Retina (tissue), 1 donor: ENCODE results near the gene TFEB.

Experiments
- DNase-seq: peaks from one replicate; pipeline ENCODE4 v3.0.0-alpha.2; 2016

The TFEB gene

DNA sequence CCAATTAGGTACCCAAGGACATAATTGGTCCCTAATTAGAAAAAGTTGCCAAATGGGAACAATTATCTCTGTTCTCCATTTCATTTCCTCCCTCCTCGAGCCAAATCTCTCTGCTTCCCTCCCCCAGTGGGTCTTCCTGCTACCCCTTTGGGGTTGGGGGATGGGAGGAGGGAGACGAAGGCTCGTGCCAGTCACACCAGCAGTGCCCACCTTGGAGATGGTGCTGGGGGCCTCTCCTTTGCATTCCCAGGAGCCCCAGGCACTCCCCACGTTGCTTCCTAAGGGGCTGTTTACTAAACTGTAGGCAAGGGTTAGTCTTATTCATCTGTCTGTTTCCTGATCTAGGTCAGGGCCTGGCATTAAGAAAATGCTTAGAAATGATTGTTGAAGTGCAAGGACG, 64.0 kb downstream of the TFEB start:
- no peak for DNase-seq

DNA sequence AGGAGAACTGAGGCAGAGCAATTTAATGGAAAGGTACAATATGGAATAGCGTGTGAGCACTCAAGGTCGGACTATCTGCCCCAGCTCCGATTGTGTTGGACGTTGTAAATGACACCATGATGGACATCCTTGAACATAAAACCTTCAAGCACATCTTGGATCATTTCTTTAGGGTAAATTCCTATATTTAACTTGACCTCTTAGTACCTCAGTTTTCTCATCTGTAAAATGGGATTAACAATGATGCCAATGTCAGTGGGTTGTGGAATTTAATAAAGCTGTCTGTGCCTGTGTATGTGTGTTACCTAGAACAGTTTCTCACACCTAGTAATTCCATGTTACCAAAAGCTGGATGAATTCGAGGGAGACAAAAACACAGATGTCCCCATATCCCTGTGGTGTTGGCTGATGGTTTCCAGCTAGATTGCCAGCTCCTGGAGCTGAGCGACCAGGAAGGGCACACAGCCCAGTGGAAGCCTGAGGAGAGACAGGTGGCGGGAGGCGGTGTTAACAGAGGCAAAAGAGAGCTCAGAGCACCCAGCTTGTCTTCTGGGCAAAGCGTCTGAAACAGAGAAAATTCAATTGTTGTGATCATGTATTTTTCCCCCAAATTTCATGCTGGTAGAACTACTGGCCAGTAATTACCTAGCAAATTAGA, 64.6 kb downstream of the TFEB start:
- DNase-seq = no peak

DNA sequence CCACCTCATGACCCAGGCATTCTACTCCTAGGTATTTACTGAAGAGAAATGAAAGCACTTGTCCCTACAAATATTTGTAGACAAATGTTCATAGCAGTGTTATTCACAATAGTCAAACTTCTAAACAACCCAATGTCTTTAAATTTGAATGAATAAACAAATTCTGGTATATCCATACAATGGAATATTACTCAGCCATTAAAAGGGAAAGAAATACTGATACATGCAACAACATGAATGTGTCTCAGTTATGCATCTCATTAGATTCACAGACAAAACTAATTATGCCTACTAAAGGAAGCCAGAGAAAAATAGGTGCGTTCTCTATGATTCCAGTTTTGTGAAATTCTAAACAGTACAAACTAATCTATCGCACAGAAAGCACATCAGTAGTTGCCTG, 66.4 kb downstream of the TFEB start:
- no peak for DNase-seq

DNA sequence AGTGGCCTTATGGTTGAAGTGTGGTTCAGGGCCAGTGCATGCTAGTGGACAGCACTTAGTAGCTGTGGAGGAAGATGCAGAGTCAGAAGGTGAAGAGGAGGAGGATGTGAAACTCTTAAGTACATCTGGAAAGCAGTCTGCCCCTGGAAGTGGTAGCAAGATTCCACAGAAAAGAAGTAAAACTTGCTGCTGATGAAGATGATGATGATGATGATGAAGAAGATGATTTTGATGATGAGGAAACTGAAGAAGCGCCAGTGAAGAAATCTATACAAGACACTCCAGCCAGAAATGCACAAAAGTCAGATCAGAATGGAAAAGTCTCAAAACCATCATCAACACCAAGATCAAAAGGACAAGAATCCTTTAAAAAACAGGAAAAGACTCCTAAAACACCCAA, 68.2 kb downstream of the TFEB start:
- no peak for DNase-seq

DNA sequence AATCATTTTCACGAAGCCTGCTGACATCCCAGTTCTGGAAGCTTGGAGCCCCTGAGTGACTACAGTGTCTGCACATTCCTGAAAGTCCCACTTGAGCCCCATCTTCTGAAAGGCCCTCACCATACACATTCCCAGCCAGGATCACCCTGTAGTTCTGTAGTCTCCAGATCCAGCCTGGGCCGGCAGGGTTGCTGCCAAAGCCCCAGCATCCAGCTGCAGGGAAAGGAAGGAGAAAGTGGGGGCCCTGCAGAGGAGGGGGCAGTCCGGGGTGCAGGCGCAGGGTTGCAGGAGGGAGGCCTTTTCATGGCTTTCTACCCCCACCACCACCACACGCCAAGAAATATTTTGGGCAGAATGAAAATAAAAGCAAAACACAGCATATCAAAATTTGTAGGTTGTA, 71.1 kb downstream of the TFEB start:
- DNase-seq = no peak

DNA sequence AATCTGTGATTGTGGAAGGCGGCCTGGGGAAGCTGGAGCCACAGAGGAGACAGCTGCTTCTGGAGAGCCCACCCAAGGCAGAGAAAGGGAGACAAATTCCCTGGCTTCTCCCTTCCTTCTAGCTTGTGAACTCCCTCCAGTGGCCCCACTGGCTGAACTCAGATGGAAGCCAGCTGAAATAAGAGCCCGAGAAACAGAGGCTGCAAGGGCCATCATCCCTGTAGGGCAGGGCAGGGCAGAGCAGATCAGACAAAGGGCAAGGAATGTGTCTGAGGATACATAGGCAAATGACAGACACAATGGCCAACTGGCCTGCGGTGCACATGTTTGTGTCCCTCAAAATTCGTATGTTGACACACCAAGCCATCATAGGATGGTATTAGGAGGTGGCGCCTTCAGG, 71.8 kb downstream of the TFEB start:
- DNase-seq = no peak

DNA sequence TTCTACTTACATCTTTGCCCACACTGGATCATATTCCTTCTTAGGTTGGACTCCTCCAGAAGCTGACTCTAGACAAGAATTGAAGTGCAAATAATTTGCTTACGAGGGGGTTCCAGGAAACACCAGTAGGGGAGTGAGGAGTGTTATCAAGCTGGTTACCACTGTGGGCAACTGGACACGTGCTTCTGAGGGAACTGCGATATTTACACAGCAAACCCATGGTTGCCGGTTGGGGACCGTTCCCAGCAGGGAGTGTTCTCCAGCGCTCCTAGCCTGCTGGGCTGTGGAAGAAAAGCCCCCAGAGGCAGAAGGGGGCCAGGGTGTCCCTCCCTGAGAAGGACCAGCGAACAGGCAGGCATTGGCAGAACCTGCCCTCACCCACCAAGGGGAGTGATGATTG, 75.5 kb downstream of the TFEB start:
- DNase-seq = no peak

DNA sequence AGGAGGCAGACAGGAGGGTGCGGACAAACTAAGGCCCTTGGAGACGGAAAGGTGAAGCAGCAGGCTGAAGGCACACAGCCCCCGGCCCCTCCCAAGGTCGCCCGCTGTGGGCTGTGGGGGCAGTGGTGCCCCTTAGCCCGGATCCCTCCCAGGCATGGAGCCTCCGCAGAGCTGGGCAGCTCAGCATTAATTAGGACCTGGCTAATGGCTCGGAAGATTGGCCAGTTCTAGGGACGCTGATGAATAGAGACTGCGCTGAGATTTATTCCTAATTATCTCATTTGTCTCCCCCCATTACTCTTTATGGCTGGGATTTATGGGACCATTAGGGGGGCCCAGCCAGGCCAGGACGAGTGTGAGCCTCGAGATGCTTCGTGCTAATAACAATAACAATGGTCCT, 76.8 kb downstream of the TFEB start:
- peak; percentile 80 for DNase-seq

DNA sequence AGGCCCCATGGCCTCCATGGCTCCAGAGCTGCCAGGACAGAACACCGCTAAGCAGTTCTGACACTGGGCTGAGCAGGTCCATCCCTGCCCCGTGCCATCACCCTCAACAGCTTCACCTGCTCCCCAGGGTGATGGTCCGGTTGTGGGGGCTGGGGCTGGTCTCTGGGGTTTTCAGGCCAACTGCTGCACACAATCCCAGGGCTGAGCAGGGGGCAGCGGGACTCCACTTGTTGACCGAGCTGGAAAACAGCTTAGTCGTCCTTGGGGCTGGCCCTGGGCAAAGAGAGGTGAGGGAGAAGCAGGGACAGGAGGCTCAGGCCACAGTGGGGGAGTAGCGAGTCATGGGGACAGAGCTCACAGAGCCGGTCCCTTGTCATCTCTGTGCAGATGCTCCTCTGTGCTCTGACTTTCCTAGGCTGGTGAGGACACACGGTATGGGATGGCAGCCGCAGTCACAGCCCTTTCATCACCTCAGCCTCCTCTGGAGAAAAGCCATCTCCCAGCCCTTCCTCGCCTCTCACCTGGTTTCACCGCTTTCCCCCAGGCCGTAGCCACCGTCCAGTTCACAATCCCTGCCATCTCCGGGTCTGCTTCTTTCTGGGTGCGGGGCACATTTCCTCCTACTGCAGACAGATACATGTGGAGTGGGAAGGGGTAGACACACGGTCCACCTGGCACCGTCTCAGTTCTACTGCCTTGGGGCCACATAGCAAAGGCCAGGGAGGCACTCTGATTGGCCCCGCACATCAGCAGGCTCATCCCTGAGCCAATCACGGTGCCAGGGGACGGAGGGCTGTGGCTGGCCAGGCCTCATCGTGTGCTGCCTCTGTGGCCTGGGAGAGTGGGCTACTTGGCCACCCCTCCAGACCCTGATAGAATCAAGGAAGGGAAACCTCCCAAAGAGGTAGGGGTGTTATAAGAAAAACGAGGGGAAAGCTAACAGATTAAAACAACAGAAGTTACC, 78.0 kb downstream of the TFEB start:
- no peak for DNase-seq

DNA sequence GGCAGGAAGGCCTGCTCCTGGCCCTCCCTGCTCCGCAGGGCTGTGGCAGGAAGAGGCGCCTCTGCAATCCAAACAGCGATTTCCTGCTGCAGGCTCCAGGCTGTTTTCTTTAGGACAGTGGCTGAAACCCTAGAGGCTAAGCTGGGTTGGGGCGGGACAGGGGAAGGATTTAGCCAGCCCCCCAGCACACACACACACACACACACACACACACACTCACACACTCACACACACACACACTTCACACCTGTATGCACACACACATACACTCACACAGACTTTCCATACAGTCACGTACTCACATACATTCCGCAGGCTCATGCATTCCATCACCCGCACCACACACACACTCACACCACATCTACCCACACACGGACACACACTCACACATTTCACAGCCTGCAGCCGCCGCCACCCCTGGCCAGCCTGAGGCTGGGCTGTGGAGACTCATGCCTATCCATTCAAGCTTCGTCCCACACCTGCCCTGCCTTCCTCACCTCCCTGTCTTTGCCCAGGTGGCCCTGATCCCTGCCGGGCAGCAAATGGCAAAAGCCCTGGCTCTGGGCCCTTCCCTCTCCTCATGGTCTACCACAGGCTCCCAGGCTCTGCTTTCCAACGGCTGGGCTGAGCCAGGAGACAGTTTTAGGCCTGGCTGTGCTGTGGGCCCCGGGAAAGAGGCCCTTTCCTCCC, 79.3 kb downstream of the TFEB start:
- no peak for DNase-seq

DNA sequence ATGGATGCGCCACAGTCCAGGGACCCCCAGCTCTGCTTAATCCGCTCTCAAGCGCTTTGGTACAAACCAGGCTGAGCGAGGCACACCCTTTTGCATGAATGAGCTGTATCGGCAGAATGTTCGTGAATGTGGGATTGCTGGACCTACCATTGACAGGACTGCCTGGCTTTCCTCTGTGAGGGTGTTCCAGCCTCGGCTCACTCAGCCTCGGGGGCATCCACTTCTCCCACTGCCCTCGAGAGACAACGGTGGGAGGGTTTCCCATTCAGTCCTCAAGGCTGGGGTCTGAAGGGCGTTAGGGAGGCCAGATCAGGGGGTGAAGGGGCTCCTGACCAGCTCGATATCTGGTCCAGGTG, 79.8 kb downstream of the TFEB start:
- no peak for DNase-seq

DNA sequence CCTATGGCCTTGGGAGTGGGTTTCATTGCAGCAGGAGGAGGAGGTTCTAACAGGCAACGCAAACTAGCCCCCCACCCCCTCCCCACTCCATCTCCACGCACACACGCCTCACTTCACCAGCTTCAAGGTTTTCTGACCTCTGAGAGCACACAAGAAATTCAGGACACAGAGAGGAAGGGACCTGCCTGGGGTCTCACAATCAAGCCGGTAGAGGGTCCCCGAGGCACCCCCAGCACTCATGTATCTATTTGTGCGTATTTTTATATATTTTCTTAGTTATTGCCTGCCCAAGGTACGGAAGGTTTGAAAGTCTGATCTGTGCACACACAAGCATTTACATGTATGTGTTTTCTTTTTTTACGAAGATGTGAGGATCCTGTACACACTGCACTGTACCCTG, 80.2 kb downstream of the TFEB start:
- no peak for DNase-seq

DNA sequence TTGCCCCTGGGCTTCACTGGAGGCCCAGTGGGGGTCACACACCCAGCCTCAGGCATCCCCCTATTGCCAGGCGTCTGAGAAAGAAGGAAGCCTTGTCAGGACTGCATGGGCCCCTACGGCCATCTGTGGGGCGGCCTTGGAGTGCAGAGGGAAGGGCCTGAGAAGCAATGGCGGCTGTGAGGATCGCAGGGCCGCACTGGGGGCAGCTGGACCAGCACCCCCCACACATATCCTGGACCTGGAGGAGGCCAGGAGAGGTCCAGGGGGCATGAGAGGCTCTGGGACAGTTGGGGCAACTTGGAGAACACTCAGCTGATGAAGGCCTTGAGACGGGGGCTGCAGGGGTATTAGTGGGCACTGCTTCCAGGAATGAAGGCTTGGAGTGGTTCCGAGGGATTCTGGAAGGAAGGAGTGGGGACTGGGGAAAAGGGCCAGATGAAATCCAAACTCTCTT, 80.7 kb downstream of the TFEB start:
- no peak for DNase-seq

DNA sequence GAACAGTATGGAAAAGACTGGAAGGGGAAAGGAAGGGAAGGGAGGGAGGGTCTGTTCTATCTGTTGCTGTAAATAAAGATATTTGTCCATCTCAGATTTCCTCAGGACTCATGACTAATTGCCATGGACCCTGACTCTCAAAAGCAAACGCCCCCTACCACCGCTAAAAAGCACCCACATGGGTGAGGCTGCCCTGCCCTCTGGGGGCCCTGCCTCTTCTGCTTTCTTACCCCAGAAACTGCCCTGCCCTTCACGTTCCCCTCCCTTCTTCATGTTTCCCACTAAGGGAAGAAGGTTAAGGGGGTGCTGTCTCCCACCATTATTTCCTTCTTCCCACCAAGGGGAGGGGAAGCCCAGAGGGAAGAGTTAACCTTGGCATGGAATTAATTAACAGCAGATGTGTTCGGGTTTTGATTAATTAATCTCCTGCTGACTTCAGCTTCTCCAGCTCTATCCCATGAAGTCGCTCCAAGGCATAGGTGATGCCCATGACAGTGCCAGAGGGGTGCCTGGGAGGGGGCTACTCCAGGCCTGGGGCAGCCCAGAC, 81.2 kb downstream of the TFEB start:
- DNase-seq = no peak

DNA sequence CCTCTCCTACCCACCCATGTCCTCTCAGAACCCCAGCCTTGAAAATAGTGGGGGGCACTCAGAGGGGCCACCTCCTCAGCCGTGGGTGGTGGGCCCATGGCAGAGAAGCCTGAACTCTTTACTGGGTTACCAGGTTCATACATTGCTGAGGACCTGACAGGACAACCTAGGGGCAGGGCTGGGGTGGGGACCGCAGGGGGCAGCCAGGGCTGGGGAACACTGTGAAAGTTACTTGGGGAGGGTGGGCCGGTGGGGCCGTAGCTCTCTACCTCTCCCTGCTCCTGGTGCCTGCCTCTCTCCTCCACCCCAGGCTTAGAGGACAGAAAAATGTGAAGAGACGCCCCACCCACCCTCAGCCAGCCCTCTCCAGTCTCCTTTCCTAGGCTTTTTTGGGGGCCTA, 81.7 kb downstream of the TFEB start:
- DNase-seq = no peak

DNA sequence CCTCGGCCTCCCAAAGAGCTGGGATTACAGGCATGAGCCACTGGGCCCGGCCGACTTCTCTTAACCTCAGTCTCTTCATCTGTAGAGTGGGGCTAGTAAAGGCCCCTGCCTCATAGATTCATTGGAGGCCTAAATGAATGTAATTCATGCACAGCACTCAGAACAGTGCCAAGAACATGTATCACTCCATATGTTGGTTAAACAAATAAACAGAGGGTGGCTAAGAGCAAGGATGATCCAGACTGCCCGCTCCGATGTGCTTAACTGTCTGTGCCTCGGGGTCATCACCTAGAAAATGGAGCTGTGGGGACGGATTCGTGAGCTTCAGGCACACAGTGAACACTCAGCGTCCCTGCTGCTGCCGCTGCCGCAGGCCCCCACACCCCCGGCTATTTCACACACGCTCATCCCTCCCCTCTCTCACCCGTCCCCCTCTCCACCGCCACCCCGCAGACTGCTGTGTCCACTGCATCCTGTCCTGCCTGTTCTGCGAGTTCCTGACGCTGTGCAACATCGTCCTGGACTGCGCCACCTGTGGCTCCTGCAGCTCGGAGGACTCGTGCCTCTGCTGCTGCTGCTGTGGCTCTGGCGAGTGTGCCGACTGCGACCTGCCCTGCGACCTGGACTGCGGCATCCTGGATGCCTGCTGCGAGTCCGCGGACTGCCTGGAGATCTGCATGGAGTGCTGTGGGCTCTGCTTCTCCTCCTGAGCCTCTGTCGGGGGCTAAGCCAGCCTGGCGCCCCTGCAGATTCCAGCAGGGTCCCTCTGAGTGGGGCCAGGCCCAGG, 82.3 kb downstream of the TFEB start:
- DNase-seq = no peak

DNA sequence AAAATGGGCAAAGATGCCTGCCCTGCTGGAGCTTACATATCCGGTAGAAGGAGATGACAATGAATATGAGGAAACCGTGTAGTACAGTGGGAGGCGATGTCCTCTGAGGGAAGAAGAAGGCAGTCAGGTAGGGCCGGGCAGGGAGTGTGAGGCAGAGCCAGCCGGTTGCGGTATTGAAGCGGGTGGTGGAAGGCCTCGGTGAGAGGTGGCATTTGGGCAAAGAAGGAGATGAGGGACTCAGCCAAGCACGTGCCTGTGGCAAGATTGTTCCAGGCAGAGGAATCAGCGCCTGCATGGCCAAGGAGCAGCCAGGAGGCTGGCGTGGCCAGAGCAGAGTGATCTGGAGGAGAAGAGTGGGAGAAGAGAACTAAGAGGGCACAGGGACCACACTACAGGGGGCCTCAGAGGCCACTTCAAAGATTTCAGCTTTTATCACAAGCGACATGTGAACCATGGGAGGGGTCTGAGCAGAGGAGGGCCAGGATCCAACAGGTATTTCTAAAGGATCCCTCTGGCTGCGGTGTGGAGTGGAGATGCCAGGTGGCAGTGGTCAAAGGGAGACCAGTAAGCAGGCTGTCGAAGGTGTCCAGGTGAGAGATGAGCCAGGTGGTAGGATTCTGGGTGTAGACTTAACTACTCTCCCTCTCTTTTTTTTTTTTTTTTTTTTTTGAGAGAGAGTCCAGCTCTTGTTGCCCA, 83.3 kb downstream of the TFEB start:
- no peak for DNase-seq

DNA sequence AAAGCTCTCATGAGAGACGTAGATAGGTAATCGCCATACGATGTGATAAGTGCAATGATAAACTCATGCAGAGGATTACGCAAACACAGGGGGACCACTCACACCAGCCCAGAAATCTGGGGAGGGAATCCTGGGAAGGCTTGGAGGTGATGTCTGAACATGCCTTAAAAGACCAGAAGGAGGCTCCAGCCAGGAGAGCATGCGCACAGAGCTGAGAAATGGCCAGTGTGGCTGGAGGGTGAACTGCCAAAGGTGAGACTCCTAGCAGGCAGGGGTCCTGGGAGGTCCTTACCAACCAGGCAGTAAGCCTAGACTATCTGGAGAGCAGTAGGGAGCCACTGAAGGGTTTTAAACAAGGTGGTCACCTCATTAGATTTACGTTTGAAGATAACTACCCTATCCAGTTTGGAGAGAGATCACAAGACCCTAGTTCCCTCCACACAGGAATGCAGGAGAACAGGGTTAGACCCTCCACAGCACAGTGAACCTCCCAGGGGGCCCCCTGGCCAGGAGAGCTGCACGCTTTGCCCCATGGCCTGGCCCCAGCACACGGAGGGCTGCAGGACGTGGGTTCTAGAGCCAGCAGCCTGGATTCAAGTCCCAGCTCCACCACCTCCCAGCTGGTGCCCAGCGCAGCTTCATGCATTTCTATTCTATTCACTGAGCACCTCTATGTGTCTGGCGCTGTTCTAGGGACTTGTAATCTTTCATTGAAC, 84.0 kb downstream of the TFEB start:
- DNase-seq = no peak

DNA sequence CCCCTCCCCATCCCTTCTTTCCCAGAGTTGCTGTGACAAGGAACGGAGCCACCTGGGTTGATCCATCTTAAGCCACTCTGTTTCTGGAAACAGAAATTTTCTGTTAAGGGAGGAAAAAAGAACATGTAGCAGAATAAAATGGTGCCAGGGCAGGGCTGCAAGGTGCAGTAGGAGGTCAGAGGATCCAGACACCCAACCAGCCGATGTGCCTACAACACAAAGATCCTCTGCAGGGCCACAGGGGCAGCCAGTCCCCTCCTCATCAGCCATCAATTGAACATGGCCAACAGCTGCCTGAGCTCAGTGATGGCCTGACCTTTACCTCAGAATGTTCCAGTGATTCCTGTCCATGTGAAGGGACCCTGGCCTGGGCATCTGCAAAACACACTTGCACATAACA, 85.3 kb downstream of the TFEB start:
- DNase-seq = no peak

DNA sequence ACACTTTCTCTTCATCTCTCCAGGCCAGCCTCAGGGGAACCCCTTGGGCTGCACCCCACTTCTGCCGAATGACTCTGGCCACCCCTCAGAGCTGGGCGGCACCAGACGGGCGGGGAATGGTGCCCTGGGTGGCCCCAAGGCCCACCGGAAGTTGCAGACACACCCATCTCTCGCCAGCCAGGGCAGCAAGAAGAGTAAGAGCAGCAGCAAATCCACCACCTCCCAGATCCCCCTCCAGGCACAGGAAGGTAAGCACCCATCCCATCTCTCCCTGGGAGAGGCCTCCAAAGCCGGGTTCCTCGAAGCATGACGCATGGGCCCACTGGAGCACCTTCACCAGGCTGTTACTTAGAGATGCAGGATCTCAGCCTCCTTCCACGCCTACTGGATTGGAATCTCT, 85.8 kb downstream of the TFEB start:
- no peak for DNase-seq

DNA sequence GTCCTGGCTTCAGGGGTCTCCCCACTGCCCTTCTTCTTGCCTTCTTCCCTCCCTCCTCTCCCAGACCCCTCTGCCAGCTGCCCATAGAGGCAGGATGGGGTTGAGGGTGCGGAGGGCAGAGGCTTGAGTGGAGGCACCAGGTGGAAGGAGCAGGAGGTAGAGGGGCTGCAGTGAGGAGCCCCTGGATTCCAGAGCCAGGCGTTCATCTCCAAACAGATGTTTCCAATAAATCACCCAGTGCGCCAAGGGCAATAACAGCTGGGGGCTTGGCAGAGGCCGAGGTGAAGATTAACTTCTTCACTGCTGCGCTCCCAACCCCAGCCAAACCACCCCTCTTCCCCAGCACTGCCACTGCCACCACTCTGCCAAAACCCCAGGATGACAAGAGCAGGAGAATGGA, 86.5 kb downstream of the TFEB start:
- DNase-seq = no peak
